ENCODE data around the gene GHRH.

Gene GHRH

DNA sequence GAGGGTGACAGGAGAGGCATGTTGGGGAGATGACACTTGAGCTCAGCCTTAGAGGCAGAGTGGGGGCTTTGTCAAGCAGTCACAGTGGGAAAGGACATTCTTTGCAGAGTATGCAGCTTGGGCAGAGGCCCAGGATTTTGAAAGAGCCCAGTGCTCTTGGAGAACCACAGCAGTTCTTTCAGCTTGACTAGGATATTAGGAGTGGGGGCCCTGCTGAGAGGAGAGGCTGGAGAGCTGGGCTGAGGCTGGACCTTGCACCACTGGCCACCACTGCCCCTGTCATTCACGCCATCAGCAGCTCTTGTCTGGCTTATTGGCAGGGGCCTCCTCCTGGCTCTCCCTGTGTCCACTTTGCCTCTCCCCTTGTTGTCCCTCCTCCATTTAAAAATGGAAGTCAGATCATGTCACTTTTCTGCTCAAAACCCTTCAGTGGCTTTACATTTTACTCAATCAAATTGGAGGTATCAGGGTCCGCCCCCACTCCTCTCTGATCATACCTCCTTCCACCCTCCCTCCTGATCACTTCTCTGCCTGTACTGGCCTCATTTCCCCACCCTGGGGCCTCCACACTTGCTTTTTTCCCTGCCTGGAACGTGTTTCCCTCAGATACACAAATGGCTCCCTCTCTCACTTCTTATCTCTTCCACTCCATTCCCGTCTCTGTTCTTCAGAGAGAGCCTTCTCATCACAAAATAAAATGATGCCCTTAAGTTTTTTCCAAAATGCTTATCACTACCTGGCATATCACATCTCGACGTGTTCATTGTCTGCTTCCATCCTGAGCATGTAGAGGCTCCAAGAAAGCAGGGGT lies 38.3 kb upstream of the GHRH start:
- no peak overlapping the region for H3K27ac ChIP-seq (ENCODE audit: low read length)

DNA sequence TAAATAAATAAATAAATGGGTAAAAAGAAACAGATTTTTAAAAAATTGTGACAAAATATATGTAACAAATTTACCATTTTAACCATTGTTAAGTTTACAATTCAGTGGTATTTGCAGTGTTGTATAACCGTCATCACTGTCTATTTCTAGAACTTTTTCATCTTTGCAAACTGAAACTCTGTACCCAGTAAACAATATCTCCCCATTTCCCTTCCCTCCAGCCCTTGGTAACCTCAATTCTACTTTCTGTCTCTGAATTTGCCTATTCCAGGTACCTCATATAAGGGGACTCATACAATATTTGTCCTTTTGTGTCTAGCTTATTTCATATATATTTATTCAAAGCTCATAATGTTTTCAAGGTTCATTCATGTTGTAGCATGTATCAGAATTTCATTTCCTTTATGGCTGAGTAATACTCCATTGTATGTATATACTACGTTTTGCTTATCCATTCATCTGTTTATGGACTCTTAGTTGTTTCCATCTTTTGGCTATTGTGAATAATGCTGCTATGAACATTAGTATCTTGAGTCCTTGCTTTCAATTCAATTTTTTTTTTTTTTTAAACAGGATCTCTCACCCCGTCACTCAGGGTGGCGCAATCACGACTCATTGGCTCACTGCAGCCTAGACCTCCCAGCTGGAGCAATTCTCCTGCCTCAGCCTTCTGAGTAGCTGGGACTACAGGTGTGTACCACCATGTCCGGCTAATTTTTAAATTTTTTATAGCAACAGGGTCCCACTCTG lies 36.8 kb upstream of the GHRH start:
- Histone ChIP-seq H3K9ac (ENCODE audit: low read depth, low read length) (no peak overlapping the region), H3K27me3 (ENCODE audit: insufficient read depth, low read length) (no peaks in the 10 kb centered on the region), H3K36me3 (ENCODE audit: insufficient read depth, low read depth, low read length) (peaks cover 30% of the 10 kb centered on the region), H3K4me3 (ENCODE audit: low read length) (no peak overlapping the region), H3K9me3 (ENCODE audit: insufficient read depth, low read depth, low read length) (no peaks in the 10 kb centered on the region), H3K27ac (ENCODE audit: low read length) (no peak overlapping the region), H3K4me1 (ENCODE audit: insufficient read depth, low read length) (no peaks in the 10 kb centered on the region; the same call in 1 of the 2 replicates)

More for the DNA sequence above, 38.3 kb upstream of the GHRH start:
- Histone ChIP-seq H3K9ac (ENCODE audit: low read depth, low read length) (no peak overlapping the region), H3K4me1 (ENCODE audit: insufficient read depth, low read length) (no peaks in the 10 kb centered on the region; the same call in 1 of the 2 replicates), H3K4me3 (ENCODE audit: low read length) (no peak overlapping the region), H3K9me3 (ENCODE audit: insufficient read depth, low read depth, low read length) (no peaks in the 10 kb centered on the region), H3K36me3 (ENCODE audit: insufficient read depth, low read depth, low read length) (peaks cover 39% of the 10 kb centered on the region), H3K27me3 (ENCODE audit: insufficient read depth, low read length) (no peaks in the 10 kb centered on the region)

DNA sequence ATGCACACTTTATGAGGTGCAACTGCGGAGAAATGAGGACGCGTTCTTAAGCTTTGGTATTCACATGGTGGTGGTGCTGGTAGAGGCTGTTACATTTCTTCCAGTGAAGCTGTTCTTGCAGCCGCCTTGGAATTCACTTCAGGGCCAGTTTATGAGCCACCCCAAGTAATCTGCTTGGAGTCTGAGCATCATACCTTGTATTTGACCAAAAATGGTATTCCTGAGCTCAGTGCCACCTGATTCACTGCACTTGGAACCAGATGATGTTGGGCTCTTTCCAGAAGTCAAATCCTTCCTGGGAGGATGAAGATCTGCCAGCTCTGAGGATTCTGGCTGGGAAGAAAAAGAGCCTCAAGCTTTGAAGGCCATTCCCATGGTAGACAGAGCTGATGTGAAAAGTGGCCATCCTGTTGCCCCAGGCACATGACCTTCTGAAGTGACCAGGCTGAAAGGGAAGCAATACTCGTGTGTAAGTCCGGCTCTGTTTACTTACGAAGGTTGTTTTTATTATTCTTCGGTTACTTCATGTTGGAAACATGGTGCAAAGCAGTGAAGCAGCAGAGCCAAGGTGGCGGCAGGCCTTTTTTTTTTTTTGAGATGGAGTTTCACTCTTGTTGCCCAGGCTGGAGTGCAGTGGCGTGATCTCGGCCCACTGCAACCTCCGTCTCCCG lies 35.6 kb upstream of the GHRH start:
- Histone ChIP-seq H3K27me3 (ENCODE audit: insufficient read depth, low read length) (no peaks in the 10 kb centered on the region), H3K9ac (ENCODE audit: low read depth, low read length) (no peak overlapping the region), H3K4me3 (ENCODE audit: low read length) (no peak overlapping the region), H3K4me1 (ENCODE audit: insufficient read depth, low read length) (no peaks in the 10 kb centered on the region; the same call in 1 of the 2 replicates), H3K9me3 (ENCODE audit: insufficient read depth, low read depth, low read length) (peaks cover 3% of the 10 kb centered on the region; the same call in 1 of the 2 replicates), H3K36me3 (ENCODE audit: insufficient read depth, low read depth, low read length) (peaks cover 27% of the 10 kb centered on the region), H3K27ac (ENCODE audit: low read length) (no peak overlapping the region)

DNA sequence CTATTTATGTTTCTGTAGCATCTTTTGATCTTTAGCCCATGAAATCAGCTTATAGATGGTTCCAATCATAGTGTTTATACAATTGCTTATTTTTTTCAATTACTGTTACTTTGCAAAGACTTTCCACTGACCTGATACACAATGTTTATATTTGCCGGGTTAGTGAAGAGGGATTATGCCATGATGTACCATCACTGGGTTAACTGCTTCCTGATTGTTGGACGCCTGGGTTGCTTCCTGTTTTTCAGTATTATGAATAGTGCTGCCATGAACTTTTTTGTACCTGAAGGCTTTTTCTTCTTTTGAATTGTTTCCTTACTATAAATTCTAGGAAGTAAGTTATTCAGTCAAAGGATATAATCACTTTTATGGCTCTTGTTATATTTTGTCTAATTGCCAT lies 34.8 kb upstream of the GHRH start:
- Histone ChIP-seq H3K4me1 (ENCODE audit: insufficient read depth, low read length) (no peaks in the 10 kb centered on the region; the same call in 1 of the 2 replicates), H3K27me3 (ENCODE audit: insufficient read depth, low read length) (no peaks in the 10 kb centered on the region), H3K9me3 (ENCODE audit: insufficient read depth, low read depth, low read length) (peaks cover 3% of the 10 kb centered on the region; the same call in 1 of the 2 replicates), H3K4me3 (ENCODE audit: low read length) (no peak overlapping the region), H3K27ac (ENCODE audit: low read length) (no peak overlapping the region), H3K36me3 (ENCODE audit: insufficient read depth, low read depth, low read length) (peaks cover 25% of the 10 kb centered on the region; the same call in 1 of the 2 replicates), H3K9ac (ENCODE audit: low read depth, low read length) (no peak overlapping the region)

DNA sequence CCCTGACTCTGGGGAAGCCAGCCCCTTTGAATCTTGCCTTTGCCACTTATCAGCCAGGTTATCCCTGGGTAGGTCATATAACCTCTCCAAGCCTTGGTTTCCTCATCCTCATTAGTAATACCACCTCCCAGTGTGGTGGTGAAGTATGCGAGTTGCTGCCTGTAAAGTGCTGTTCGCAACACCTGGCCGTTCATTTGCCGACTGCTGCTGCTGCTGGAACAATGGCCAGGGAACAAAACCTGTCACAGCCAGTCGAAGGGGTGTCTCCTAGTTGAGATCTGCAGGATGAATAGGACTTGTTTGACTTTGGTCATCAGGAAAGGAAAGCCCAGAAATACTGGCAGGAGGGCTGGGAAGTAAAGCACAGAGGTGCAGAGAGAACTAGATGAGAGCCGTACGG lies 34.0 kb upstream of the GHRH start:
- Histone ChIP-seq H3K9ac (ENCODE audit: low read depth, low read length) (no peak overlapping the region), H3K27ac (ENCODE audit: low read length) (no peak overlapping the region), H3K4me3 (ENCODE audit: low read length) (no peak overlapping the region), H3K27me3 (ENCODE audit: insufficient read depth, low read length) (no peaks in the 10 kb centered on the region), H3K9me3 (ENCODE audit: insufficient read depth, low read depth, low read length) (peaks cover 3% of the 10 kb centered on the region; the same call in 1 of the 2 replicates), H3K36me3 (ENCODE audit: insufficient read depth, low read depth, low read length) (peaks cover 21% of the 10 kb centered on the region; the same call in 1 of the 2 replicates), H3K4me1 (ENCODE audit: insufficient read depth, low read length) (no peaks in the 10 kb centered on the region; the same call in 1 of the 2 replicates)

DNA sequence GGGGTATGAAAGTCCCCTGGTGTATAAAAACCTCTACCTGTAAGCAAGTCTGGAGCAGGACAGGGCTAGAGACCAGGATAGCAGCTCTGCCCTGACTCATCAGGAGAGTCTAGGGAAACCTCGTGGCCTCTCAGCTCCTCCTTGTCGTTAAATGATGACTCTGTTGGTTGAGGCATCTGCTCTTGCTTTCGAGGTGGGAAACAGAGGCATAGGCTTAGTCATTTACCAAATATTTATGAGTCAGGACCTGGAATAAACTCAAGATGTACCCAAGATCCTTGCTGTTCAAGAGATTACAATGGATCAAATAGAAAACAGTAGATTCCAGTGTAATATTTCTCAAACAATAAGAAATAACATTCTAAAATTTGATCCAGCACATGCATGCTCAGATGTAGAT lies 33.4 kb upstream of the GHRH start:
- H3K36me3 ChIP-seq (ENCODE audit: insufficient read depth, low read depth, low read length), result peaks cover 17% of the 10 kb centered on the region; the same call in 1 of the 2 replicates
- no peaks in the 10 kb centered on the region; the same call in 1 of the 2 replicates for H3K4me1 ChIP-seq (ENCODE audit: insufficient read depth, low read length)
- peaks cover 3% of the 10 kb centered on the region; the same call in 1 of the 2 replicates for H3K9me3 ChIP-seq (ENCODE audit: insufficient read depth, low read depth, low read length)
- H3K9ac ChIP-seq (ENCODE audit: low read depth, low read length), result no peak overlapping the region
- no peaks in the 10 kb centered on the region for H3K27me3 ChIP-seq (ENCODE audit: insufficient read depth, low read length)
- no peak overlapping the region for H3K27ac ChIP-seq (ENCODE audit: low read length)
- no peak overlapping the region for H3K4me3 ChIP-seq (ENCODE audit: low read length)

DNA sequence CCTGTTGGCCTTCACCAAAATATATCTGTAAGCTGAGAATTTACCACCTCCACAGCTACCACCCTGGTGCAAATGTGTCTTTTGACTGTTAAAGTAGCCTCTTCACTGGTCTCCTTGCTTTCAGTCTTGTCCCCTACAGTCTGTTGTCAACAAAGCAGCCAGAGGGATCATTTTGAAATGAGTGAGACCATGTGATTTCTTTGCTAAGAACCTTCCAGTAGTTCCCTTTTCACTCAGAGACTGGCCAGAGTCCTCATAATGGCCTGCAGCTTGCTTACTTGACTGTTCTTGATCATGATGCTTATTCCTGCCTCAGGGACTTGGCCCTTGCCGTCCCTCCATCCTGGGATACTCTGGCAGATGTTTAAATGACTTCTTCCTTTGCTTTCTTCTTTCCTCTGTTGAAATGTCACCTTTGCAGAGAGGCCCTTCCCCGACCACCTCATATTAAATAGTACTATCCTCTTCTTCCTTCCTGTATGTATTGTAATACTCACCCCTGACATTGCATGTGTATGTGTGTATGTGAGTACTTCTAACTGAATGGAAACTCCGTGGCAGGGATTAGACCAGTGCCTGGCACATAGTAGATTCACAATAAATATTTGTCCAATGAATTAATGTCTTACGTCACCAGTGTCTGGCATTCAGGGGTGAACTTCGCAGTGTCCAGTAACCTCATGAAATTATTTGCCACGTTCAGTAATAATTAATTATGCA lies 32.8 kb upstream of the GHRH start:
- H3K27me3 ChIP-seq (ENCODE audit: insufficient read depth, low read length), result no peaks in the 10 kb centered on the region
- peaks cover 17% of the 10 kb centered on the region; the same call in 1 of the 2 replicates for H3K36me3 ChIP-seq (ENCODE audit: insufficient read depth, low read depth, low read length)
- H3K4me3 ChIP-seq (ENCODE audit: low read length), result no peak overlapping the region
- H3K4me1 ChIP-seq (ENCODE audit: insufficient read depth, low read length), result no peaks in the 10 kb centered on the region; the same call in 1 of the 2 replicates
- no peak overlapping the region for H3K27ac ChIP-seq (ENCODE audit: low read length)
- peaks cover 3% of the 10 kb centered on the region; the same call in 1 of the 2 replicates for H3K9me3 ChIP-seq (ENCODE audit: insufficient read depth, low read depth, low read length)
- no peak overlapping the region for H3K9ac ChIP-seq (ENCODE audit: low read depth, low read length)

DNA sequence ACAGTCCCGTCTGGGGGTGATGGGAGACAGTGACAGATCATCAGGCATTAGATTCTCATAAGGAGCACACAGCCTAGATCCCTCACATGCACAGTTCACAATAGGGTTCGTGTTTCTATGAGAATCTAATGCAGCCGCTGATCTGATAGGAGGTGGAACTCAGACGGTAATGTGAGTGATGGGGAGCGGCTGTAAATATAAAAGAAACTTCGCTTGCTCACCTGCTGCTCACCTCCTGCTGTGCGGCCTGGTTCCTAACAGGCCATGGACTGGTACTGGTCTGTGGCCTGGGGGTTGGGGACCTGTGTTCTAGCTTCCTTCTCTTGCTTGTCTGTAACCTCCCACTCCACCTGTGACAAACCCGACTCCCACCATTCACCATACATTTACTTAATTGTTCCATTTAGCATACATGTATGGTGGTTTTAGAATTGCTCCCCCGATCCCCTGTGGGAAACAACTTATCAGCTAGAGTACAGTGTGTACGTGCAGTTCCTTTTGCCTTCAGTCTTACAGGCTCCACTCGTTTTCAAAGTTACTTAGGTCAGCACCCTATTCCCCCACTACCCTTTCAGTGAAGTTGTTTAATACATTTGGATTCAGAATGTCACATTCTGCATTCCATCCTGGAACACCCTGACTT lies 31.8 kb upstream of the GHRH start:
- H3K4me1 ChIP-seq (ENCODE audit: insufficient read depth, low read length), result no peaks in the 10 kb centered on the region; the same call in 1 of the 2 replicates
- H3K4me3 ChIP-seq (ENCODE audit: low read length), result no peak overlapping the region
- H3K9ac ChIP-seq (ENCODE audit: low read depth, low read length), result no peak overlapping the region
- H3K27me3 ChIP-seq (ENCODE audit: insufficient read depth, low read length), result no peaks in the 10 kb centered on the region
- no peak overlapping the region for H3K27ac ChIP-seq (ENCODE audit: low read length)
- H3K9me3 ChIP-seq (ENCODE audit: insufficient read depth, low read depth, low read length), result peaks cover 3% of the 10 kb centered on the region; the same call in 1 of the 2 replicates
- H3K36me3 ChIP-seq (ENCODE audit: insufficient read depth, low read depth, low read length), result peaks cover 17% of the 10 kb centered on the region; the same call in 1 of the 2 replicates

DNA sequence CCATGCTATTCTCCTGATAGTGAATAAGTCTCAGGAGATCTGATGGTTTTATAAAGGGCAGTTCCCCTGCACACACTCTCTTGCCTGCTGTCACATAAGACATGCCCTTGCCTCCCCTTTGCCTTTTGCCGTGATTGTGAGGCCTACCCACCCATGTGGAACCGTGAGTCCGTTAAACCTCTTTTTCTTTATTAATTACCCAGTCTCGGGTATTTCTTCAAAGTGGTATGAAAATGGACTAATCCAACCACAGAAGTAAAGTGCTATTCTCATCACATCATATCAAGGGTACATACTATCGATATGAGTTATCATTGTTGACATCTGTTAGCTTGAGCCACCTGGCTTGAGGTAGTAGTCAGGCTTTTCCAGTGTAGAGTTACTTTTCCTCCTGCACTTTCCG lies 30.1 kb upstream of the GHRH start:
- H3K36me3 ChIP-seq (ENCODE audit: insufficient read depth, low read depth, low read length), result peaks cover 14% of the 10 kb centered on the region; the same call in 1 of the 2 replicates
- peaks cover 3% of the 10 kb centered on the region; the same call in 1 of the 2 replicates for H3K9me3 ChIP-seq (ENCODE audit: insufficient read depth, low read depth, low read length)
- no peak overlapping the region for H3K9ac ChIP-seq (ENCODE audit: low read depth, low read length)
- H3K27ac ChIP-seq (ENCODE audit: low read length), result no peak overlapping the region
- no peak overlapping the region for H3K4me3 ChIP-seq (ENCODE audit: low read length)
- H3K4me1 ChIP-seq (ENCODE audit: insufficient read depth, low read length), result no peaks in the 10 kb centered on the region; the same call in 1 of the 2 replicates
- no peaks in the 10 kb centered on the region for H3K27me3 ChIP-seq (ENCODE audit: insufficient read depth, low read length)

DNA sequence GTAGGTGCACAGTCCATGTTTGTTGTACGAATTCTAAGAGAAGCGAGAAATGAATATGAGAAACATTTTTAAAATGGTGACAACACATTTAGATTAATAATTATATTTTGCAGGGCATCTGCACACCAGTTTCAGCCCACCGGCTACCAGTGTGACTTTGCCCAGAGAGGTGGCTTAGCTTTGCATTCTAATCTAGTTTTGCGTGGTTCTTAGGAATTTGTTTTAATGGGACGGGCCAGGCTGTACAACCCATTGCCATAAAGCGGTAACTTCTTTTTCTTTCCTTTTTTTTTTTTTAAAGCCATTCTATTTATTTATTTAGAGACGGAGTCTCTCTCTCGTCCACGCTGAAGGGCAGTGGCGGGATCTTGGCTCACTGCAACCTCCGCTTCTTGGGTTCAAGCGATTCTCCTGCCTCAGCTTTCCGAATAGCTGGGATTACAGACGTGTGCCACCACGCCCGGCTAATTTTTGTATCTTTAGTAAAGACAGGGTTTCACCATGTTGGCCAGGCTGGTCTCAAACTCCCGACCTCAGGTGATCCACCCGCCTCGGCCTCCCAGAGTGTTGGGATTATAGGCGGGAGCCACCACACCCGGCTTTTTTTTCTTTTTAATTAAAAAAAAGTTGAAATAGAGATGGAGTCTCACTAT lies 28.7 kb upstream of the GHRH start:
- Histone ChIP-seq H3K27ac (ENCODE audit: low read length) (peak overlapping the region; percentile 91), H3K36me3 (ENCODE audit: insufficient read depth, low read depth, low read length) (peaks cover 14% of the 10 kb centered on the region; the same call in 1 of the 2 replicates), H3K4me3 (ENCODE audit: low read length) (peak overlapping the region; percentile 100), H3K9me3 (ENCODE audit: insufficient read depth, low read depth, low read length) (peaks cover 3% of the 10 kb centered on the region; the same call in 1 of the 2 replicates), H3K27me3 (ENCODE audit: insufficient read depth, low read length) (no peaks in the 10 kb centered on the region), H3K9ac (ENCODE audit: low read depth, low read length) (peak overlapping the region; percentile 99), H3K4me1 (ENCODE audit: insufficient read depth, low read length) (no peaks in the 10 kb centered on the region)

All from iPS-20b (cell line).